ENCODE measurements around the gene PXDN.
"Not testable (repeated sequence)": the region's sequence is repeated elsewhere in the genome, so short reads cannot be mapped to it uniquely, and the experiment has no call there.

PXDN gene

DNA sequence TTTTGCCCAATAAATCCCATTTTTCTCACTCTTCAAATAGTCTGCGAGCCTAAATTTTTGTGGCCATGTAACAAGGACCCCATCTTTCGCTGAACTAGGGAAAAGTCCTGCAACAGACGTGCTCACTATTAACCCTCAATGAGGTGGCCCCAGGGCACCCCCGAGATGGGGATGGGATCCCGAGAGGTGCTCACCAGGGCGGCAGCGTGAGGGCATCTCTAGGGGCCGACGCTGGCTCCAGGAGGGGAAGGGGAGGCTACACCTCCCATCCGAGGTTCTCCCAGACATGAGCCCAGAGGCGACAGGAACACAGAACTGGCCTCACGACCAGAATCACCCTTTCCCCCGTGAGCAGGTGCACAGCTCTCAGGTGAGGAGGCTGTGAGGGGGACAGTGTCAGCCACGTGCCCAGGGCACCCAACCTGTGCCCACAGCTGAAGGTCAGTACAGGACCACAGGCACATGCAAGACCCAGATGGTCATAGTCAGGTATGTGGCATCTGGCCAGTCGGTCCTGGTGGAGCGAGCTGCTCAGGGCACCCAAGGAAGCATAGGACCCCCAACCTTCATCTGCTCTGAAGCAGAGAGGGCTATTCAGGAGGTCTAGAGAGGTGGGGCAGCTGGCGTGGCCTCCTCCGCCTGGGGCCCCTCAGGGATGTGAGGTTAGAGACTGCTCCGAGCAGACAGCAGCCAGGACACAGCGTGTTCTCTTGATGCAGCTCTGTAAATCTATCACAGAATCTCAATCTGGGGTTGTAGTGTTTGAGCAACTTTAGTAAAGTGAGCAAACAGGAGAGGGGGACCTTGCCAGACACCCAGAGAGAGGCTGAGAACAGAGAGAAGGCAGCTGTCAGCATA lies 62.8 kb downstream of the PXDN start:
- no peaks in the 10 kb centered on the region for H3K36me3 ChIP-seq (ENCODE audit: control insufficient read depth, insufficient read depth, low read length)
- no peak overlapping the region for H3K4me3 ChIP-seq (ENCODE audit: insufficient read depth, low read depth, low read length, poor library complexity, severe bottlenecking)
- no peaks in the 10 kb centered on the region for H3K4me1 ChIP-seq (ENCODE audit: control insufficient read depth, insufficient read depth, low read length, poor library complexity, severe bottlenecking)
- DNase-seq, result no peak
- H3K27ac ChIP-seq (ENCODE audit: insufficient read depth, low read length, poor library complexity, severe bottlenecking), result no peak overlapping the region
- H3K9me3 ChIP-seq (ENCODE audit: control insufficient read depth, low read length), result no peaks in the 10 kb centered on the region
- H3K27me3 ChIP-seq (replicated peaks; ENCODE audit: control insufficient read depth, insufficient read depth, low read length, poor library complexity, severe bottlenecking), result no peaks in the 10 kb centered on the region

DNA sequence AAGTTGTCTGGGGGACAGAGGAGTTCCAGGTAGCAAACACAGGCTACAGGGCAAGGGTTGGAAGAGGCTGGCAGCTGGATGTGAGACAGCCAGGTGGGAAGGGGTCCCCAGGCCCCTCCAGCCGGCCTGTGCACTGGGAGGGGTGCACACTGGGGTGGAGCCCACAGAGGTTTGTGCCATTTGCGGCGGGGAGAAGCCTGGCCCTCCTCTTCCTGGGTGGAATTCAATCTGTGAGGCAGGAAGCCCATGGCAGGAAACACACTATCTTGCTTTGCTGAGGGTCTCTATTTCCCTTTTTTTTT lies 63.3 kb downstream of the PXDN start:
- no peak overlapping the region for H3K27ac ChIP-seq (ENCODE audit: insufficient read depth, low read length, poor library complexity, severe bottlenecking)
- H3K4me3 ChIP-seq (ENCODE audit: insufficient read depth, low read depth, low read length, poor library complexity, severe bottlenecking), result no peak overlapping the region
- no peaks in the 10 kb centered on the region for H3K9me3 ChIP-seq (ENCODE audit: control insufficient read depth, low read length)
- DNase-seq, result no peak
- no peaks in the 10 kb centered on the region for H3K4me1 ChIP-seq (ENCODE audit: control insufficient read depth, insufficient read depth, low read length, poor library complexity, severe bottlenecking)
- H3K36me3 ChIP-seq (ENCODE audit: control insufficient read depth, insufficient read depth, low read length), result no peaks in the 10 kb centered on the region
- H3K27me3 ChIP-seq (replicated peaks; ENCODE audit: control insufficient read depth, insufficient read depth, low read length, poor library complexity, severe bottlenecking), result no peaks in the 10 kb centered on the region

DNA sequence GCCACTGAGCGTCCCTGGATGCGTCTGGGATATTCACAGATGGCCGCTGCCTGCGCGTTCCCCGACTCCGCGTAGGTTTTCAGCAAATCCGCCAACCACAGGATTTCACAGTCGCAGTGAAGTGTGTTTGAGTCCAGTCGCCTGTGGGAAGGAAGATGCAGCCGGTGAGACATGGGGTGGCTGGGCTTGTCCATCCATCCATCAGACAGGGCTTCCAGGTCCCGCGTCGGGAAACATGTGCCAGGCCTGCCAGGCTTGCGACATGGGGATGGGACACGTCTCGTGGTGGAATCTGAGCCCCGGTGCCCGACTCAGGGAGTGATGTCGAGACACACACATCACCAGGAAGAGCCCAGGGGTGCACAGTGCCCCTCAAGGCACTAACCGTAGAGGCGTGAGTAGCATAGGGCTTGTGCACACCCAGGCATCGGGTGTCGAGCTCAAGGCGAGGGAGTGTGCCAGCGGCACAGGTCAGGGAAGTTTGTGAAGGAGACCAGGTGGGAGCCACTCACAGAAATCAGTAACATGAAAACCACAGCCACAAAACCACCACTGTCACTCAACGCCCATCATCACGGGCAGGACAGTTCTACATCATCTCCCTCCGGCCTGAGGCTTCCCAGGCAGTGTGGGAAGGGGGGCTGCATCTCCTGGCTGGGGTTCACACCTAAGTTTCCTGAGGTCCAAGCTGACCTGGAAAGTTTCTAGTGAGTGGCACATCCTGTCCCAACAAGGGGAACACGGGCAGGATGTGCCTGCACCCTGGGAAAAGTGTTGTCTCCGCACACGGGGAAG lies 63.9 kb downstream of the PXDN start:
- no peaks in the 10 kb centered on the region for H3K36me3 ChIP-seq (ENCODE audit: control insufficient read depth, insufficient read depth, low read length)
- no peaks in the 10 kb centered on the region for H3K27me3 ChIP-seq (replicated peaks; ENCODE audit: control insufficient read depth, insufficient read depth, low read length, poor library complexity, severe bottlenecking)
- H3K4me3 ChIP-seq (ENCODE audit: insufficient read depth, low read depth, low read length, poor library complexity, severe bottlenecking), result no peak overlapping the region
- H3K27ac ChIP-seq (ENCODE audit: insufficient read depth, low read length, poor library complexity, severe bottlenecking), result no peak overlapping the region
- no peak for DNase-seq
- H3K9me3 ChIP-seq (ENCODE audit: control insufficient read depth, low read length), result no peaks in the 10 kb centered on the region
- H3K4me1 ChIP-seq (ENCODE audit: control insufficient read depth, insufficient read depth, low read length, poor library complexity, severe bottlenecking), result no peaks in the 10 kb centered on the region

DNA sequence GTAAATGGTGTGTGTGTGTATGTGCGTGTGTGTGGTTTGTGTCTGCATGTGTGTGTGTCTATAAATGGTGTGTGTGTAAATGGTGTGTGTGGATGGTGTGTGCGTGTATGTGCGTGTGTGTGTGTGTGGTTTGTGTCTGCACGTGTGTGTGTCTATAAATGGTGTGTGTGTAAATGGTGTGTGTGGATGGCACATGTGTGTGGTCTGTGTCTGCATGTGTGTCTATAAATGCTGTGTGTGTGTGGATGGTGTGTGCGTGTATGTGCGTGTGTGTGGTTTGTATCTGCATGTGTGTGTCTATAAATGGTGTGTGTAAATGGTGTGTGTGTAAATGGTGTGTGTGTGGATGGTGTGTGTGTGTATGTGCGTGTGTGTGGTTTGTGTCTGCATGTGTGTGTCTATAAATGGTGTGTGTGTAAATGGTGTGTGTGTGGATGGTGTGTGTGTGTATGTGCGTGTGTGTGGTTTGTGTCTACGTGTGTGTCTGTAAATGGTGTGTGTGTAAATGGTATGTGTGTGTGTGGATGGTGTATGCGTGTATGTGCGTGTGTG lies 64.8 kb downstream of the PXDN start:
- not testable (repeated sequence) for H3K9me3 ChIP-seq (ENCODE audit: control insufficient read depth, low read length); H3K4me1 ChIP-seq (ENCODE audit: control insufficient read depth, insufficient read depth, low read length, poor library complexity, severe bottlenecking); H3K36me3 ChIP-seq (ENCODE audit: control insufficient read depth, insufficient read depth, low read length); H3K4me3 ChIP-seq (ENCODE audit: insufficient read depth, low read depth, low read length, poor library complexity, severe bottlenecking); H3K27me3 ChIP-seq (replicated peaks; ENCODE audit: control insufficient read depth, insufficient read depth, low read length, poor library complexity, severe bottlenecking); DNase-seq; H3K27ac ChIP-seq (ENCODE audit: insufficient read depth, low read length, poor library complexity, severe bottlenecking)

DNA sequence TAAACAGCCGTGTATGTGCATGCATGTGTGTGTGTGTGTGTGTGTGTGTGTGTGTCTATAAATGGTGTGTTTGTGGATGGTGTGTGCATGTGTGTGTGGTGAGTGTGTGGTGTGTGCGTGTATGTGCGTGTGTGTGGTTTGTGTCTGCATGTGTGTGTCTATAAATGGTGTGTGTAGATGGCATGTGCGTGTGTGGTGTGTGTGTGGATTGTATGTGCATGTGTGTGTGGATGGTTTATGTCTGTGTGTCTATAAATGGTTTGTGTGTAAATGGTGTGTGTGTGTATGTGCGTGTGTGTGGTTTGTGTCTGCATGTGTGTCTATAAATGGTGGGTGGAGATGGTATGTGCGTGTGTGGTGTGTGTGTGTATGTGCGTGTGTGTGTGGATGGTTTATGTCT lies 65.2 kb downstream of the PXDN start:
- not testable (repeated sequence) for H3K4me3 ChIP-seq (ENCODE audit: insufficient read depth, low read depth, low read length, poor library complexity, severe bottlenecking); H3K4me1 ChIP-seq (ENCODE audit: control insufficient read depth, insufficient read depth, low read length, poor library complexity, severe bottlenecking); H3K27ac ChIP-seq (ENCODE audit: insufficient read depth, low read length, poor library complexity, severe bottlenecking); H3K36me3 ChIP-seq (ENCODE audit: control insufficient read depth, insufficient read depth, low read length); H3K9me3 ChIP-seq (ENCODE audit: control insufficient read depth, low read length); H3K27me3 ChIP-seq (replicated peaks; ENCODE audit: control insufficient read depth, insufficient read depth, low read length, poor library complexity, severe bottlenecking); DNase-seq

DNA sequence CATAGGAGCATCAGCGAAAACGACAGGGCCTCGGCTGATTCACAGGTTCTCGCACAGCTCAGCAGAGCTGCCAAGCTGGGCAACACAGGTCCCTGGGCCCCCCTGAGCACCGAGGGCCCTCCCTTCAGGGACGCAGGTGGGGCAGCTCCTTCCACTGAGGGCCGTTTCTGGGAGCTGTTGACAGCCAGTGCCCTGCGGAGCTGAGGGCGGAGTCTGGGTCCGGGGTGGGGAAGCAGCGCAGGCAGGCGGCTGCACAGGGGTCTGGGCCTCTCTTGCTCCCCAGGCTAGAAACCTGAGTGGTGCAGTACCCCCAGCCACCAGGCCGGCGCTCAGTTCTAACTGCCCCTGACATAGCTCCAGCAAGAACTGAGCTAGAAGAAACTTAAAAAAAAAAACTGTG lies 65.7 kb downstream of the PXDN start:
- no peaks in the 10 kb centered on the region for H3K36me3 ChIP-seq (ENCODE audit: control insufficient read depth, insufficient read depth, low read length)
- H3K4me1 ChIP-seq (ENCODE audit: control insufficient read depth, insufficient read depth, low read length, poor library complexity, severe bottlenecking), result no peaks in the 10 kb centered on the region
- H3K27ac ChIP-seq (ENCODE audit: insufficient read depth, low read length, poor library complexity, severe bottlenecking), result no peak overlapping the region
- no peaks in the 10 kb centered on the region for H3K27me3 ChIP-seq (replicated peaks; ENCODE audit: control insufficient read depth, insufficient read depth, low read length, poor library complexity, severe bottlenecking)
- no peak overlapping the region for H3K4me3 ChIP-seq (ENCODE audit: insufficient read depth, low read depth, low read length, poor library complexity, severe bottlenecking)
- H3K9me3 ChIP-seq (ENCODE audit: control insufficient read depth, low read length), result no peaks in the 10 kb centered on the region
- DNase-seq, result no peak

DNA sequence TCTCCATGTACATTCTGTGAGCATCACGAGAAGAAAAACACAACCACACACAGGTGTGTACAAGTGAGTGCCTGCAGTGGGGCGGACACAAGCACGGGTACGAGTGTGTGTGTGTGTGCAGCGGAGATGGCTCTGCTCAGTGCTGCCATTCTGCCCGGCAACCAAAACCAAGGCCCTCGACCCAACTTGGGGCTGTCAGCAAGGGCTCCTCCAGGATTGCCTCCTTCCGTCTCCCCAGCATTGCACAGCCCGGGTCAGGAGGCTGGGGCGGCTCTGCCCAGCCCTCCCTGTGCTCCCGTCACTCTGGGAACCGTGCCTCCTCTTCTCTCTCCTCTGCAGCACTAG lies 66.5 kb downstream of the PXDN start:
- no peaks in the 10 kb centered on the region for H3K36me3 ChIP-seq (ENCODE audit: control insufficient read depth, insufficient read depth, low read length)
- no peaks in the 10 kb centered on the region for H3K27me3 ChIP-seq (replicated peaks; ENCODE audit: control insufficient read depth, insufficient read depth, low read length, poor library complexity, severe bottlenecking)
- no peak overlapping the region for H3K27ac ChIP-seq (ENCODE audit: insufficient read depth, low read length, poor library complexity, severe bottlenecking)
- no peak for DNase-seq
- no peaks in the 10 kb centered on the region for H3K4me1 ChIP-seq (ENCODE audit: control insufficient read depth, insufficient read depth, low read length, poor library complexity, severe bottlenecking)
- H3K4me3 ChIP-seq (ENCODE audit: insufficient read depth, low read depth, low read length, poor library complexity, severe bottlenecking), result no peak overlapping the region
- H3K9me3 ChIP-seq (ENCODE audit: control insufficient read depth, low read length), result no peaks in the 10 kb centered on the region

DNA sequence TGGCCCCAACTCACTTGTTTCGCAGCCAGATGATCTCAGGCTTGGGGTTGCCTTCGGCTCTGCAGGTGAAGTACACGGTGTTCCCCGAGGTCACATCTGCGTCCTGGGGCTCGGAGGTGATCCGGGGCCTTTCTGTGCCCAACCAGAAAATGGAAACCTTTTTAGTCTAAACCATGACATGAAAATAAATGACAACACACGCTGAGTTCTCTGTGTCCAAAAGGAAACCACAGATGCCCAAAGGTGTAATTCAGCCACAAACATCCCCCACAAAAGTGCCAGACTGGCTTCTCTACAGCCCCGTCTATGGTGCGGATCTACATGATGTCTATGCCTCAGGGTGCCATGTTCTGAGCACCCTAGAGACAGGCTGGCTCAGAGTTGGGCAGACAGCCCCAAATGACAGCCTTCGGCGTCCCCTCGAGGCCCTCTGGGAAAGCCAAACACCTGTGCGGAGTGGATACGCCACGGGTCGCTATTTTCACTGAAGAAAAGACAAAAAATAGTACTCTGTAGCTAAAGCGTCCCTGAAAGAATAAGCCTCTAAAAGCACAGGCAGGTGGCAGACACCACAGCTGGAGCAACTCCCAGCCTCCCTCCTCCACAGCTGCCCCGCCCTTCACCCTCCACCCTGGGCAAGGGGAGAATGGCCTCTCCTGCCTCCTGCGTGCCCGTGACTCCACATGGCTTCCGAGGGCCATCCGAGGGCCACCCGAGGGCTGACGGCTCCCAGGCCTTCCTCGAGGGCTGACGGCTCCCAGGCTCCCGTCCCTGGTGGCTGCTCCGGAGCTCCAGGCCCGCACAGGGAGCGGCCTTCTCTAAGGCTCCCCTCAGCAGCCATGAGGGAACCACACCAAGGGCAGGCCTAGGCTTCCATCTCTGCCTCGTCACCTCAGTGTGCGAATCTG lies 67.1 kb downstream of the PXDN start:
- Histone ChIP-seq H3K27ac (ENCODE audit: insufficient read depth, low read length, poor library complexity, severe bottlenecking) (no peak overlapping the region), H3K36me3 (ENCODE audit: control insufficient read depth, insufficient read depth, low read length) (no peaks in the 10 kb centered on the region), H3K9me3 (ENCODE audit: control insufficient read depth, low read length) (no peaks in the 10 kb centered on the region), H3K4me1 (ENCODE audit: control insufficient read depth, insufficient read depth, low read length, poor library complexity, severe bottlenecking) (no peaks in the 10 kb centered on the region), H3K4me3 (ENCODE audit: insufficient read depth, low read depth, low read length, poor library complexity, severe bottlenecking) (no peak overlapping the region), H3K27me3 (replicated peaks; ENCODE audit: control insufficient read depth, insufficient read depth, low read length, poor library complexity, severe bottlenecking) (no peaks in the 10 kb centered on the region)
- DNase-seq, result no peak

DNA sequence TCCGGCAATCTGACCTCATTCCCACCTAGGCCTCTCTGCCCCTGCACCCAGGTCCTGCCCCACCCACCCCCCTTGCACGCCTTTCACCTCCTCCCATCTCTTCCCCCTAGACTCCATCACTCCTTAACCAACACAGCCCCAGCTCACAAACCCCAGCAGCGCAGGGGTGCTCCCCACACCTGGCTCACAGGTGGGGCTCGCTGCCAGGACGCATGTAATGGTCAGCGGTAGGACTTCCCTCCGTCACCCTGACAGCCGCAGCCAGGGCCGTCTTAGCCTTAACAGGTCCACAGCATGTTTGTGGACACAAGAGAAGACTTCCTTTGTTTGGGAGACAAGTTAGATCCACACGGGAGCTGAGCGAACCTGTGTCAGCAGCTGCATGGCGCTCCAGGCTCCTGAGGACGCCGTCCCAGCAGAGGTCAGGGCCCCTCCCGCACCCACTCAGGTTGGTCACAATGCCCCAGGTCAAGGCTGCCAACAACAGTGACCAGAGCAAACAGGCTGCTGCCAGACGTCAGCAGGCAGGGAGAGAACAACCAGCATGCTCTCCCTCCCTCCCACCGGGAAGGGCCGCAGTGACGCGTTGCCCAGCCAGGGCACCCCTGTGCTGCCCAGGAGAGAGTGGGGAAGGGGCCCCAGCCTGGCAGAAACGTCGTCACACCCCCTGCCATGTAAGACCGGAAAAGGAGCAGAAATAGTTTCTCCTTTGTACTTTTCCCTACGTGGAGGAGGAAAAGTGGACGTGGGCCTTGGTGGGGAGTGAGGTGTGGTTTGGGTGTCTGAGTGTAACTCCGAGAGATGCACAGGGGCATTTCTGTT lies 68.0 kb downstream of the PXDN start:
- Histone ChIP-seq H3K27me3 (replicated peaks; ENCODE audit: control insufficient read depth, insufficient read depth, low read length, poor library complexity, severe bottlenecking) (no peaks in the 10 kb centered on the region), H3K27ac (ENCODE audit: insufficient read depth, low read length, poor library complexity, severe bottlenecking) (no peak overlapping the region), H3K36me3 (ENCODE audit: control insufficient read depth, insufficient read depth, low read length) (no peaks in the 10 kb centered on the region), H3K4me1 (ENCODE audit: control insufficient read depth, insufficient read depth, low read length, poor library complexity, severe bottlenecking) (no peaks in the 10 kb centered on the region), H3K9me3 (ENCODE audit: control insufficient read depth, low read length) (no peaks in the 10 kb centered on the region), H3K4me3 (ENCODE audit: insufficient read depth, low read depth, low read length, poor library complexity, severe bottlenecking) (no peak overlapping the region)
- no peak for DNase-seq

All from effector memory CD4-positive, alpha-beta T cell (primary cell).